Epithelial cell of proximal tubule (primary cell): Measurements from ENCODE around the gene KIF26B. TPM values are rescaled to one million over a fixed set of nuclear protein-coding genes. Genes with fewer than 3 reads are reported as not detected.

Experiments used
- DNase-seq: peaks from one replicate; pipeline ENCODE4 v3.0.0-alpha.2; 2011; ENCODE audit warnings: low read depth
- H3K4me3 ChIP-seq: 2 replicates; pipeline ENCODE4 v1.5.1; 2011; ENCODE audit warnings: low read depth, mild to moderate bottlenecking, low read length
- total RNA-seq: library from RNA; depleted of rRNA; stranded (reverse); fragments of >200 nt; gene quantifications from 2 replicates; pipeline ENCODE4 v1.2.3, GENCODE V29; 2015
- TF ChIP-seq, protein P1 (sequence below): conservative IDR thresholded peaks from 2 replicates; pipeline ENCODE4 v1.5.1; 2012; ENCODE audit warnings: low read depth, mild to moderate bottlenecking, low read length

The KIF26B gene
- total RNA-seq, 1 donor from 2014 or later: 2.8 TPM

DNA sequence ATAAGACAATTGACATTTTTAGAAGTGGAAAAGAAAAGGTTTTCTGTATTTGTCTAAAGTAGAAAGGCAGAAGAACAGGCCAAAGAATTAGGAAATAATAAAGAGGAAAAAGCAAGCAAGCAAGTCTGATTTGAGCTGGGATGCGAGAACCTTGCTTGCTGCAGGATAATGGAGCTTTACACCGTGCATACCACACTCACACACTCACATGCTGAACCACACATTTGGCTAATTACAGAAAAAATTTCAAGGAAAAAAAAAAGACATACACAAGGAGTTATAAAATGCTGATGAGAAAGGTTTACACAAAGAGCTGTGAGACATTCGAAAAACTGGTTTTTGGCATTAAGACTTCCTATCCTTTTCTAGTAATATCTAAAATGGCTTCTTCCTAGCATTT, 593.9 kb downstream of the KIF26B start:
- TF ChIP-seq, protein P1, sequence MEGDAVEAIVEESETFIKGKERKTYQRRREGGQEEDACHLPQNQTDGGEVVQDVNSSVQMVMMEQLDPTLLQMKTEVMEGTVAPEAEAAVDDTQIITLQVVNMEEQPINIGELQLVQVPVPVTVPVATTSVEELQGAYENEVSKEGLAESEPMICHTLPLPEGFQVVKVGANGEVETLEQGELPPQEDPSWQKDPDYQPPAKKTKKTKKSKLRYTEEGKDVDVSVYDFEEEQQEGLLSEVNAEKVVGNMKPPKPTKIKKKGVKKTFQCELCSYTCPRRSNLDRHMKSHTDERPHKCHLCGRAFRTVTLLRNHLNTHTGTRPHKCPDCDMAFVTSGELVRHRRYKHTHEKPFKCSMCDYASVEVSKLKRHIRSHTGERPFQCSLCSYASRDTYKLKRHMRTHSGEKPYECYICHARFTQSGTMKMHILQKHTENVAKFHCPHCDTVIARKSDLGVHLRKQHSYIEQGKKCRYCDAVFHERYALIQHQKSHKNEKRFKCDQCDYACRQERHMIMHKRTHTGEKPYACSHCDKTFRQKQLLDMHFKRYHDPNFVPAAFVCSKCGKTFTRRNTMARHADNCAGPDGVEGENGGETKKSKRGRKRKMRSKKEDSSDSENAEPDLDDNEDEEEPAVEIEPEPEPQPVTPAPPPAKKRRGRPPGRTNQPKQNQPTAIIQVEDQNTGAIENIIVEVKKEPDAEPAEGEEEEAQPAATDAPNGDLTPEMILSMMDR: no peak
- no peak for DNase-seq
- H3K4me3 ChIP-seq: no peak overlapping the region

DNA sequence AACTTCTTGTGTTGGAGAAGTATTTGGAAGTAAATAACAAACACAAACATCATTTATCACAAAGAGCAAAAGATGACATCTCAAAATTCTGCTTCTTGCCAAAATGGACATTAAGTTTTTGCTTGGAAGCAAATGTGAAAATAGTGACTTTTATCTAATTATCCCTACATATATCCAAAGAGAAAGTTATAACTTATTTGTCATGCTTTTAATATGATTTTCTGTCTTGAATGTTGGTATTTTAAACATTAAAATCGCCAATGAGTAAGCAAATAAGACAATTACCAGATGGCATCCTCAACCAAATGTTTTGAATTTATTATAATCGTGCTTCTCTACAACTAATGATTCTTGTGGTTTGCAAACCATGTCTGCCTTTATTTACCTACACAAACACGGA, 594.3 kb downstream of the KIF26B start:
- TF ChIP-seq, protein P1: no peak
- DNase-seq: no peak
- no peak overlapping the region for H3K4me3 ChIP-seq

DNA sequence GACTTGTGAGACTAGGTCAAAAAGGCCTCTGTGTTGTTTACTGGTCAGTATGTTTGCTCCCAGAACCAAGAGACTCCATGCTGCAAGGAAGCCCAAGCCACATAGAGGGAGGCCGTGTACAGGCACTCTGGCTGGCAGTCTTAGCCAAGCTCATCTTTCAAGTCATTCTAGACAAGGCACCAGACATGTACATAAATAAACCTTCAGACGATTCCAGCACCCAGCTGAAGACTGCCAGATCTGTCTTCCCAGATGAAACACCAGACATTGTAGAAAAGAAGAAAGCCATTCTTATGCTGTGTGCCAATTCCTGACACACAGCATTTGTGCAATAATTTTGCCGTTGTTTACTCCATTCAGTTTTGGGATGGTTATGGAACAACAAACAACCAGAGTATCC, 595.5 kb downstream of the KIF26B start:
- TF ChIP-seq, protein P1: no peak
- H3K4me3 ChIP-seq: no peak overlapping the region
- DNase-seq: no peak

DNA sequence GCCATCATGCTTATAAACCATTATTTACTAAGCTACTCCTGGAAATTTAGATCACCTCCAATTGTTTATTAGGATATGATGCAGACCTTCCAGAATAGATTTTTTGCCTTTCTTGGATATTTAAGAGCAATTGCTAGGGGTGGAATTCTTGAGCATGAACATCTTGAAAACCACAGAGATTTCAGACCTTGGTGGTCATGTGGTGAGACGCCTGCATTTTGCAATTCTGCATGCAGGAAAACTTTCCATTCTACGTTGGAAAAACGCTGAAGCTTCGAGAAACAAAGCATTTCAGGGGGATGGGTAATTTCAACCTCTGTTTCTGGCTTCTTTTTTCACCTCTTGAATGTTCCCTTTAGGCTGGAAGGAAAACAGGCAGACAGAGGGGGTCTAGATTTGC, 596.3 kb downstream of the KIF26B start:
- no peak for DNase-seq
- TF ChIP-seq, protein P1: no peak

DNA sequence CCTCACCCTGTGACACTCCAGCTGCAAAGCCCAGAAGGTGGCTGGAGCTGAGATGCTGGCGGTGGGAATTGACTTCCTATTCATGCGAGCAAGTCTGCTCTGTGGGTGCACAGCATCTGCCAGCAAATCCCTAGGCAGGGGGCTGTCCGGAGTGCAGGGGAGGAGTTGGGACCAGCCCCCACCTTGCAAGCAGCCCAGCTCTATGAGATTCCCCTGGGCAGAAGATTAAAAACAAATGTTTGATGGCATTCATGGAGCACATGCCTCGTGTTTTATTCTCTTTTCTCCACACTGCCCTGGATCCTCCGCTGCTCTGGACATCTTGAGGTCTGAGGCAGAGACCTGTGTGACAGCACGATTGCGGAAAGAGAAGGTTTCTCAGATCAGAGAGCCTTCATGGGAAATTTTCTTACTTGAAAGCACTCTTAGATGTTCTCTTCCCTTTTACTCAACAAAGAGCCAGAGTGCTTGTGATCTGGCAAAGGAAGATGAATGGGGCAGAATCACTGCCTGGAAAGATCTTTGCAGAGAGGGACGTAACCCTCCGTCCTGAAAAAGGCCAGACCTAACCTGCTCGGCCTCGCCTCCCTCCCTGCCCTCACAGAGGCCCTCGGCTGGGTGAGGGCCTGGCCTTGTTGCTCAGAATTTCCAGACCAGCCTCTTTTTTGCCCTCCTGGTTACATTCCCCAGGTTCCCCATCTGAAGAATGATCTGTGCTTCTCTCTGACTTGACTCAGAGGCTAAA, 597.1 kb downstream of the KIF26B start:
- TF ChIP-seq, protein P1: no peak
- DNase-seq: no peak
- no peak overlapping the region for H3K4me3 ChIP-seq

More for the DNA sequence above, 596.3 kb downstream of the KIF26B start:
- no peak overlapping the region for H3K4me3 ChIP-seq

DNA sequence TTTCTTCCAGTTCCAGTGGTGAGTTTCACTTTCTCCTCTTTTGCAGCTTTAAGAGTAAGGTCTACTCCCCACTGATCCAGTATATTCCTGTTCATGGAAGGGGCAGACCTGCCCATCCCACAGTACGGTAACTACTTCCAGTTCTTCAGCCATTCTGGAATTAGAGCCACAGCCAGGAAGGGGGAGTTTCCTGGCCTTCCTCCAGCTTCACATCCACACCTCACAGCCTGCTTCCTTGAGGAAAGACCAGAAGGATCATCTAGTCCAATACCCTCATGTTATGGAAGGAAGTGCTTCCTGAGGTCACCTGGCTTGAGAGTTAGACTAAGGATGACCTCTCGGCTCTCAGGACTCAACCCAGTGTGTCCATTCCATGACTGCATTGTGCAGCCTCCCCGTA, 597.8 kb downstream of the KIF26B start:
- TF ChIP-seq, protein P1: no peak
- DNase-seq: no peak
- H3K4me3 ChIP-seq: no peak overlapping the region

DNA sequence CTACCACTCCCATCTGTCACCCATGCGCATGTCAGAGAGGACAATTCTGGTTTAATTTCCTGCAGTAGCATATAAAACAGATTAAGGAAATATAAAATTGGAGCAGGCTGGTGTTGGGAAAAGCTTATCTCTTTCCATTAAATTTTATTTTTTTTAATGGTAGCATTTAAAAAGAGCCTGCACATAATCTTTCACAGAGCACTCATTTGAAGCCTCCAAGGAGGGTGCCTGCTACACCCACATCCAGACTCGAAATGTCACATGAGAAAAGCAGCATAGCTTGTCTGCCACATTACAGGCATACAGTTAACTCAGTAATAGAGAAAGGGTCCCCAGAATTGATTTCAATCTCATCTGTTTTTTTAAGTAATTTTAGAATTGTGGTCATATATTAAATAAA, 599.0 kb downstream of the KIF26B start:
- TF ChIP-seq, protein P1: no peak
- H3K4me3 ChIP-seq: no peak overlapping the region
- DNase-seq: no peak
